GM21526 (cell line): ENCODE data around the gene WNT8B.

ENCODE experiments used
- ATAC-seq: cut with Tn5 transposase; IDR thresholded peaks from one replicate; pipeline ENCODE4 v1.9.1; 2021; ENCODE audit warnings: moderate library complexity; ENCODE audit not compliant: unreplicated experiment, low FRiP score

Gene WNT8B

GRCh38 chr10:100462709-100463108 lies at the start of gene WNT8B:
TSS of gene WNT8B (plus strand) at chr10:100463009. CDS start at chr10:100463169, 160 bp downstream.
- ATAC-seq = no peak

- ATAC-seq = no peak
Observed at GRCh38 chr10:100413173-100413572, 49.6 kb upstream of the WNT8B start.

GRCh38 chr10:100419911-100420449 lies 42.8 kb upstream of the WNT8B start:
- no peak for ATAC-seq

GRCh38 chr10:100427374-100427773 lies 35.4 kb upstream of the WNT8B start:
- ATAC-seq = no peak

GRCh38 chr10:100433253-100434240 lies 29.3 kb upstream of the WNT8B start:
- no peak for ATAC-seq

GRCh38 chr10:100436255-100436654 lies 26.6 kb upstream of the WNT8B start:
- ATAC-seq = no peak

GRCh38 chr10:100438674-100439315 lies 24.0 kb upstream of the WNT8B start:
- ATAC-seq = no peak

GRCh38 chr10:100442548-100442947 lies 20.3 kb upstream of the WNT8B start:
- ATAC-seq = no peak

GRCh38 chr10:100446130-100446761 lies 16.6 kb upstream of the WNT8B start:
- ATAC-seq = no peak

GRCh38 chr10:100447663-100448062 lies 15.1 kb upstream of the WNT8B start:
- ATAC-seq = no peak

GRCh38 chr10:100448951-100449350 lies 13.9 kb upstream of the WNT8B start:
- no peak for ATAC-seq

GRCh38 chr10:100468322-100468721 lies 5.5 kb downstream of the WNT8B start:
- no peak for ATAC-seq

GRCh38 chr10:100468978-100469377 lies 6.2 kb downstream of the WNT8B start:
- no peak for ATAC-seq

- no peak for ATAC-seq
Observed at GRCh38 chr10:100469756-100470155, 6.9 kb downstream of the WNT8B start.

- no peak for ATAC-seq
Observed at GRCh38 chr10:100470367-100470766, 7.6 kb downstream of the WNT8B start.

- ATAC-seq = no peak
Observed at GRCh38 chr10:100477970-100478369, 15.2 kb downstream of the WNT8B start.

GRCh38 chr10:100479037-100479436 lies 16.2 kb downstream of the WNT8B start:
- no peak for ATAC-seq

GRCh38 chr10:100480002-100480401 lies 17.2 kb downstream of the WNT8B start:
- no peak for ATAC-seq

- peak; percentile 98 for ATAC-seq
Observed at GRCh38 chr10:100481462-100482081, 18.8 kb downstream of the WNT8B start.

GRCh38 chr10:100482181-100482833 lies 19.5 kb downstream of the WNT8B start:
- no peak for ATAC-seq
